Right lung (tissue), 5 donors: ENCODE results near the gene NIM1K. TPM values are rescaled to one million over a fixed set of nuclear protein-coding genes. Genes with fewer than 3 reads are reported as not detected.
"Not testable (repeated sequence)": the region's sequence is repeated elsewhere in the genome, so short reads cannot be mapped to it uniquely, and the experiment has no call there.

Experiments
- DNase-seq, 2 donors: peaks; one replicate each; pipeline ENCODE4 v3.0.0-alpha.2; 2013
- polyA plus RNA-seq, 5 donors: library from polyadenylated mRNA; unstranded; fragments of 120-200 nt; gene quantifications; one replicate each; pipeline versions ENCODE4 v1.2.1 to v1.2.3, GENCODE V29; 2013; ENCODE audit warnings: inconsistent platforms in 1 of 5, low replicate concordance in 1 of 5; ENCODE audit not compliant: insufficient read length in 5 of 5, insufficient read depth in 1 of 5

The NIM1K gene
- polyA plus RNA-seq, 5 donors, result 0.31 to 0.96 (median 0.44) TPM

DNA sequence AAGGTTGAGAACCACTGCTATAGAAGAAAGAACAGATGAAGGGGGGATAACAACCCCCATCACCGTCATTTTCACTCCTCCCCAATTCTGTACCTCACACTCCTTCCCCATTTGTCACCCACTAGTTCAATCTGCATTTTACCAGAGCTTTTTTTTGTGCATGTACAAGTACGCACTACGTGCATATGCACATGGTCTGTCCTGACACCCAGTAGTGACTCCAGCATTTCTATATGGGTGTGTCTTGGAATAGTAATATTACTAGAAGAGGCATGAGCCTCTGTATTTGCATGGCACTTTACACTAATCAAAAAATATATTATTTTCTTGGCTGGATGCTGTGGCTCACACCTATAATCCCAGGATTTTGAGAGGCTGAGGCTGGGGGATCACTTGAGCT lies 38.7 kb downstream of the NIM1K start:
- no peak for DNase-seq

DNA sequence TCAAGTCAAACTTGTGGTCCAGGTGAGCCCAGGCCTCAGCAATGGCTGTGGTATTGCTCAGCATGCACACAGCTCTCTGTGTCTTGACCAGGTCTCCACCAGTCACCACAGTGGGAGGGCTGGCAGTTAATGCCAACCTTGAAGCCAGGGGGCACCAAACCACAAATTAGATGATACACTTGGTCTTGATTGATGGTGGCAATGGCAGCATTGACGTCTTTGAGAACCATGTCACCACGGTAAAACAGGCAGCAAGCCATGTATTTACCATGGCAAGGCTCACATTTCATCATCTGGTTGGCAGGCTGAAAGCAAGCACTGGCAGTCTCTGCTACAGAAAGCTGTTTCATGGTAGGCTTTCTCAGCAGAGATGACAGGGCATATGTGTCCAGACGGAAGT lies 40.0 kb downstream of the NIM1K start:
- DNase-seq, result no peak

DNA sequence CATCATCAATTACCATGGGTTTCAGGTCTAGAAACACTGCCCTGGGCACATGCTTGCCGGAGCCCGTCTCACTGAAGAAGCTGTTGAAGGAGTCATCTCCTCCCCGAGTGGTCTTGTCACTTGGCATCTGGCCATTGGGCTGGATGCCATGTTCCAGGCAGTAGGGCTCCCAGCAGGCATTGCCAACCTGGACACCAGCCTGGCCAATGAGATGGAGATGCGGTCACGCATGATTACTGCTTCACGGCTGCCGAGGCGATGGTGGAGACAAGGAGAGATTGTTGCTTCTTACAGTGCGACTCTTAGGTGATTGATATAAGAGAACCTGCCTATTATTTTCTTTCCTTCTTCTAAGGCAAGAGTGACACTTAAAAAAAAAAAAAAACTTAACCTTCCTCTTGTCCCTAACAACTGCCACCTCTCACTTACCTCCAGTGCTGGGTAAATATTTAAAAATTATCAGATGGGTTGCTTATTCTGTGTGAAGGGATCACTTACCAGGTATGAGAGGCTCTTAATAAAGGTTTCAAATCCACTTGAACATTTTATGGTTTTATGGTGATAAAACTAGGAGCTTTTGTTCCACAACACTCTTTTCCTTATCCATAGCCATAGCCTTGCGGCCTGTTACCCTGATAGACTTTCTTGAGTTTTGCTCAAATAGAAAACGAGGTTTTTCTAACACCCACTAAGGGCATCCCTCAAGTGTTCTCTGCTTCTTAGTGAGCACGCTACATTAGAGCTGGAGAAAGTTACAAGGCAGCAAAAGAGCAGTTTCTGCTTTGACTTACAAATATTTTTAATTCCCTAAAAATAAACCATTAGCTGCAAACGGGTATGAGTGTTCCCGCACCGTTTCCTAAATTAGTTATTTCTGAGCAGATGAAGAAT lies 41.2 kb downstream of the NIM1K start:
- DNase-seq, result no peak

DNA sequence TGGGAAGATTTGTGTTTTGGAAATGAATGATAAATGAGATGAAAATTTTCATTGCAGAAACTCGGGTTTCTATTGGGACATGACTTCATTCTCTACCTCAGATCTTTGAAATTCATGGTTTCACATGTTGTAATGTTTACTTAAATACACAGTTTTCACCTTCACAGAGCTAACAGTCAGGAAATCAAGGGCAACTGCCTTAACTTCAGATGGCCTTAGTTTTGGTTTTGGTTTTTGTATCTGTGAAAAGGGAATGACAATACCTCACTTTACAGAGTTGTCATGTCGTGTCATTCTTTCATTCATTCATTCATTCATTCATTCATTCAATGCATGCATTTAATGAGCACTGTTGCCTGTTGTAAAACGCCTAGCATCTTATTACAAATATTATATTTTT lies 41.9 kb downstream of the NIM1K start:
- no peak for DNase-seq

DNA sequence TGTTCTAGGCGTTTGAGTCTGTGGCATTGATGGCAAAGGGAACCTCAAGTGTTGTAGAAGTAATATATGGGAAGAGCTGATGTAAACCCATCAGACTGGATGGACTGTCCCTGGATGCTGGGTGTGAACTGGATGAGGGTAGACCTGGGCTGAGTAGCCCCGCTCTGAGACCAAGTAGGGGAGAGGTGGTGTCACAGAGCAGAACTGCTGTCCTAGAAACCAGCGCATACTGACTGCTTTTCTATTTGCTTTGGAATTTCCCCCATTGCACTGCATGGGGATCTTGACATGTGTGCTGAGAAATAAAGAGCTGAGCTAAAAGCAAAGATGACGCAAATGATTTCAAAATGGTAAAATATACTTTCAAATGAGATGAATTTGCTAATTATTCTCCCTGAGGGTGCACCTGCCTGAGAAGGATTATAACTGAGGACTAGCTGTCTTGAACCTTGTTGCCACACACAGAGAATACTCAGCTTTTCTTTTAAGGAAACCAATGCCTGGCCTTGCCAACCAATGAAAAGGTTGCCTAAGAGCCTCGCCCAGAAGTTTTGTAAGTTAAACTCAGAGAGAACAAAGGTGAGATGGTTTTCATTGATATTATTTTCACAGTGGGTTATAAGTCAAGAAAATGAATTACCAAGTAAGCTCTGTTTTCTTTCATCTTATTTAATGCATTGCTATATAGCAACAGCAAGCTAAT lies 44.8 kb downstream of the NIM1K start:
- DNase-seq, result no peak

DNA sequence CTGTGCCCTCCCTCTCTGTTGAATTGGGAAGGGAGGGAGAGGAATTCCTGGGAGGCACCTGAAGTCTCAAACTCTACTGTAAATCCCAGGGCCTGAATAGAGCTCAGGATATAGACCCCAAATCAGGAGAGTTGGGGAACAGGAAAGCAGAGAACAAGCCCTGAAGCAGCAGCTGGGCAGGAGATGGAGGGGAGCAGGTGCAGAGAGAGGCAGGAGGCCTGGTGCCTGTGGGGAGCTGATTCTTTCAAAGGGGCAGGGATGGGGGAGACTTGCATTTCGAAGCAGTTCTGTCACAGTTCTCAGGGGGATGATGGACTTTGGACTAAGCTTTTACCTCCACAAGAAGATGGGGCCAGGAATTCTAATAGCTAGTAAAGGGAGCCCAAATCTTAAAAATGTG lies 50.2 kb downstream of the NIM1K start:
- DNase-seq, result no peak

DNA sequence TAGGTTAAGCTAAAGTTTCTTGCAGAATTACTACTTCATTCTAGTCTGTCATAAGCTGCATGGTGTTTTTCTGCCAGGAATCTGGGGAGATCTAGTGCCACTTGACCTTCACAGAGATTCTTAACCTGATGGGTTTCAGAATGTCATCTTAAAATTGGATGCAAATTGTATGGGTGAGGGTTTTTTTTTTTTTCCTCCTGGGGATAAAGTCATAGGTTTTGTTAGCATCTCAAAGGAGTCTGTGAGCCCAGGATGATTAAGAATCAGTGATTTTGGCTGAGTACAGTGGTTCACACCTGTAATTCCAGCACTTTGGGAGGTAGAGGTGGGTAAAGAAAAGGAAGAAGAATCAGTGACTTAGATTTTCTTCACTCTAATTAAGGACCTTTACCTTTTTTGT lies 51.2 kb downstream of the NIM1K start:
- DNase-seq, result no peak

DNA sequence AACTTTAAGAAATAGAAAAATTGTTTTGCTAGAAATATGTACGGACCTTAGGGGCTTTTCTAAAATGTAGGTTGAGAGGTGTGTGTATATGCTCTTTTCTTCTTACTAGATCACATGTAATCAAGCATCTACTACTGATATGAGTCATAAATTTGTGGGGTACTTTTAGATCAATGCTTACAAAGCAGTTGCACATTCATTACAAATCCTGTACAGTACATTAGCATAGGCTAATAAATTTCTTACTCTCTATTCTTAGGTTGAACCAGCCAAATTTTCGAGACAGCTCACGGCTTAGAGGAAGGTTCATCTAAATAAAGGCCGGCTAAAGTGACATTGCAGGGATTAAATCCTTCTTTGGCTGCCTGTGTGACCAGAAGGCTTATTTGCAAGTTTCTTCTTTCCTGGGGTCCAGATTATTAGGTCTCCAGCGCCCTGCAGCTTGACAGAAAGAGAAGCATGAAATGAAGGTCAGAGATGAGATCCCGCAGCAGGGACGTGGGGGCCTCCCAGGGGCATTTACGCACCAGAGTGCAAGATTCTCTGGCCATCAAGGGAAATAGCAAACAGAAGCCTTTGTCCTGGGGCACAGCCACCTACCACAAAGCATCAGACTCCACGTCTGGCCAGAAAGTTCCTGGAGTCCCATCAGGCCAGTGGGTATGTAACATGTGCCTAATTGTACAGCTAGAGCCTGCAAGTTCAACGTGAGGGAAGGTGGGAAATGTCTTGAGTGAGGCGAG lies 53.0 kb downstream of the NIM1K start:
- DNase-seq, result no peak

DNA sequence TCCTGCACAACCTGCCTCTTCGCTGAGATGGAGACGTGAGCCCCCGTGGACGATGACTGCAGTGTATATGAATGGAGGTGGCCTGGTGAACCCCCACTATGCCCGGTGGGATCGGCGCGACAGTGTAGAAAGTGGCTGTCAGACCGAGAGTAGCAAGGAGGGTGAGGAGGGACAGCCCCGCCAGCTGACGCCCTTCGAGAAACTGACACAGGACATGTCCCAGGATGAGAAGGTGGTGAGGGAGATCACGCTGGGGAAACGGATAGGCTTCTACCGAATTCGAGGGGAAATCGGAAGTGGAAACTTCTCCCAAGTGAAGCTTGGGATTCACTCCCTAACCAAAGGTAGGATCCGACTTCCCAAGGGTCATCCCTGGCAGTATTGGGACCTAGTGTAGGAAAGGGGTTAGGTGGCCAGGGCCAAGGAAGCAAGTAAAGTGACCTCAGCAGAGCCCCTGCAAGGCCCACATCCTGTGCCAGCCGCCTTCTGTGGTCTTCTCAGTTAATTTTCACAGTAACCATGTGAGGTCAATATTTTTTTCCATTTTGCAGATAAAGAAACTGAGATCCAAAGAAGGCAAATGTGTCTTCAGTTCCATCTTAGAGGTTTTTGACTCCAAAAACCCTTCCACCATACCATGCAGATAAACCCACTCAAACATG lies 53.8 kb downstream of the NIM1K start:
- DNase-seq, result no peak

DNA sequence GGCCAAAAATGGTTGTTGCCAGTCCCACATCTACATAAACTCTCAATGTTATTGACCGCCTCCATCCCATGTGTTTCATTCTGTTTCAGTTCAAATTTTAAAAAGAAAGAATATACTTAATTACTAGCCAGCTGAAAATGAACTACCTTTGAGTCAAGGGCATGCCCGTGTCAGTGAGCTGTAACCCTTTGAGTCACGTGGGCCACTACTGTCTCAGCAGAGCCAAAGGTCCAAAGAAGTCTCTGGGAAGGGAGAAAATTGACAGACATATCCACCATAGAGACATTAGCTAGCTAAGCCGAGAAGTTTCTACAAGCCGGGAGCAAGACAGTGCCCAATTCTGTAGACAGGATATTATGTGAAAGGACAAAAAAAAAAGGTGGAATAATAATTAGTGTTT lies 59.7 kb downstream of the NIM1K start:
- DNase-seq, result no peak

DNA sequence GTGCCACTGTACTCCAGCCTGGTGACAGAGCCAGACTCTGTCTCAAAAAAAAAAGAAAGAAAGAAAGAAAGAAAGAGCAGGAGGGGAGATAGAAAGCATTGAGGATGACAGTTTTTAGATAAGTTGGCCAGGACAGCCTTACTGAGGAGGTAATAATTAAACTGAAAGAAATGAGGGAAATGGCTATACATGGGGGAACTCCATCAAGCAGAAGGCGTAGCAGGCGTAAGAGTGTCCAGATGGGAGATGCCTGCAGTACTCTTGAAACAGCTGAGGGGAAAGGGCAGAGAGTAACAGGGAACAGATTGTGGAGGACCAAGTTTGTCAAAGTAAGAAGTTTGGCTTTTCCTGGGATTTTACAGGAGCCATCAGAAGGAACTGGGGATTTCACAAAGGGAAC lies 63.7 kb downstream of the NIM1K start:
- no peak for DNase-seq

DNA sequence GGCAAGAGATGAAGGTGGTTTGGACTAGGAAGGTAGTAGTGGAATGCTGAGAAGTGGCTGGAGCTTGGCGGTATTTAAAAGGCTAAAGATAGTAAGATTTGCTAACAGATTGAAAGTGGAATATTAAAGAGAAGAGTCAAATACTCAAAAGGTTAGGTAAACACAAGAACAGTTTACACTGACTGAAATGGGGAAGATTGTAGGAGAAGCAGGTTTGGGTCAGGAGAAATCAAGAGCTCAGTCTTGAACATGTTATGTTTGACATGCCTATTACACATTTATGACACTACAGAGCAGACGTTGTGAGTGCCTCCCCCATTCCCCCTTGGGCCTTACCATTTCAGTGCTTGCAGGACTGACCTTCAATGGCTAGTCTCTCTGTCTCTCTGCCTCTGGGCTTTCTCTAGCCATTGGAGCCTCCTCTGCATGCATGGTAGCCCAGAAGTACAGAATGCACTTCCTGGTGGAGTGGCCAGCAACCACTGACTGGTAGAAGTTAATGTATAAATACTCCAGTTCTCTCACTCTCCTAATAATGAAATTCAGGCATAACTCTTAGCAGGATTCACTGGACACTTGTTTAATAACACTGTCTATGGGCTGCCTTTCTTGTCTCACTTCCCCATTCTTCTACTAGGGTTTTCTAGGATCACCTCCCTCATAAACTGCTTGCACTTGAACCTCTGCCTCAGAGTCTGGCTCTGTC lies 64.4 kb downstream of the NIM1K start:
- DNase-seq, result no peak

DNA sequence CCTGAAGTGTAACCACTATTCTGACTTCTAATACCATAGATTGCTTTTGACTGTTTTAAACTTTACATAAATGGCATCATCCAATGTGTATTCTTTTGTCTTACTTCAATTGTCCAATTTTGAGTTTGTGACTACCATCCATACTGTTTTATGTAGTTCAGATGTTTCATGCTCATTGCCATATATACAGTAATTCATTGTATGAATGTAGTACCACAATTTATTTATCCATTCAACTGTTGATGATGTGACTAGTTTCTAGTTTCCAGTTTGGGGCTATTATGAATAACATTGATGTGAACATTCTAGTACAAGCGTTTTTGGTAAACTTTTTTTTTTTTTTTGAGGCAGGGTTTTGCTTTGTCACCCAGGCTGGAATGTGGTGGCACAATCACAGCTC lies 66.1 kb downstream of the NIM1K start:
- no peak for DNase-seq

DNA sequence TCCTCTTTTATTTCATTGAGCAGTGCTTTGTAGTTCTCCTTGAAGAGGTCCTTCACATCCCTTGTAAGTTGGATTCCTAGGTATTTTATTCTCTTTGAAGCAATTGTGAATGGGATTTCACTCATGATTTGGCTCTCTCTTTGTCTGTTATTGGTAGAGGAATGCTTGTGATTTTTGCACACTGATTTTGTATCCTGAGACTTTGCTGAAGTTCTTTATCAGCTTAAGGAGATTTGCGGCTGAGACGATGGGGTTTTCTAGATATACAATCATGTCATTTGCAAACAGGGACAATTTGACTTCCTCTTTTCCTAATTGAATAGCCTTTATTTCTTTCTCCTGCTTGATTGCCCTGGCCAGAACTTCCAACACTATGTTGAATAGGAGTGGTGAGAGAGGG lies 70.2 kb downstream of the NIM1K start:
- not testable (repeated sequence) for DNase-seq

DNA sequence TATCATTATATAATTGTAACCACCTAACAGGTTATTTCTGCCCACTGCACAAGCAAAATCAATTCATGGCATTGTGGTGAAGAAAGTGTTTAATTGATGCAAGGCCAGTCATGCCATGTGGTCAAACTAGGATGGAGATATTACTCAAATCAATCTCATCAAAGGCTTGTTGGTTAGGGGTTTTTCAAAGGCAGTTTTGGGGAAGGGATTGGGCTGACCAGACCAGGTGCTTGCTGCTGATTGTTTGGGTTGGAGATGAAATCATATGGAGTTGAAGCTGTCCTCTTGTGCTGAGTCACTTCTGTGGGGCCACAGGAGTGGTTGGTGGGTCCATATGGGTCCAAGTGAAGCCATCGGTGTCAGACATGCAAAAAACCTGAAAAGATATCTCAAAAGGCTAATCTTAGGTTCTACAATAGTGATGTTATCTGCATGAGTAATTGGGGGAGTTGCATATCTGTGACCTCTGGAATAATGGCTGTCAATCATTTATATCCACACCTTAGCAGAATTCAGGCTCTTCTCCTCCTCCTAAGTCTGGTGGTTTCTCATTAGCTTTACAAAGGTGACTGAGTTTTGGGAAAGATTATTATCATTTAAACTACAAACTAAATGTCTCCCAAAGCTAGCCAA lies 76.3 kb downstream of the NIM1K start:
- no peak for DNase-seq

DNA sequence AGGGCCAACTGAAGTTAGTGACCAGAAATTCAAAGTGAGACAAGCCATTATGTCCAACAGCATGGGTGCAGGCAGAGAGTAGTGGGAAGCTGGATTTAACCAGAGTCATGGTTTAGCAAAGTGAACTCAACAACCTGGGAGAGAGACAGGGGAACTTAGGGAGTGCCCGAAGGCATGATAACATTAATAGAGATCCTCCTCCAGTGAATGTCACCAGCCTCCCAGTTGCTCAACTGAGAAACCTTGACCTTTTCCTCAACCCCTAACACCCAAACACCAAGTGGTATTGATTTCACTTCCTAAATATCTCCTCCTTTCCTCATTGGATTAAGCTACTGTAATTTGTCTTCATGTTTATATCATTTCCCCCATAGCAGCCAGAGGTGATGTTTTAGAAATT lies 78.6 kb downstream of the NIM1K start:
- no peak for DNase-seq

DNA sequence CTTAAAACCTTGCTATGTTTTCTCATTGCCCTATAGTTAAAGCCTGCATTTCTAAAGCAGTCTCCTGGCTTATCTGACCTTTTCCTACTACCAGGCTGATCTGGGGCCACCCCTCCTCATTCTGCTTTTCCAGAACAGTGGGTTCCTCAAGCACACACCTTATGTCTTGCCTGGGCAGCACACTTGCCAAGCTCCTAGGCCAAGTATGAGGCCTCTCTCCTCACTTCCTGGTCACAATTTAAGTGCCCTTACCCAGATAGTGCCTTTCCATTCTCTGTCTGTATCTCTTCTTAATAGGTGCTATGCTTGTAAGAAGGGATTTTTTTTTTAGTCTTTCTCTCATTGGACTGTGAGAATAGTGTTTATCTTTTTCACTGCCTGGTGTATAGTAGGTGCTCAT lies 81.5 kb downstream of the NIM1K start:
- no peak for DNase-seq

DNA sequence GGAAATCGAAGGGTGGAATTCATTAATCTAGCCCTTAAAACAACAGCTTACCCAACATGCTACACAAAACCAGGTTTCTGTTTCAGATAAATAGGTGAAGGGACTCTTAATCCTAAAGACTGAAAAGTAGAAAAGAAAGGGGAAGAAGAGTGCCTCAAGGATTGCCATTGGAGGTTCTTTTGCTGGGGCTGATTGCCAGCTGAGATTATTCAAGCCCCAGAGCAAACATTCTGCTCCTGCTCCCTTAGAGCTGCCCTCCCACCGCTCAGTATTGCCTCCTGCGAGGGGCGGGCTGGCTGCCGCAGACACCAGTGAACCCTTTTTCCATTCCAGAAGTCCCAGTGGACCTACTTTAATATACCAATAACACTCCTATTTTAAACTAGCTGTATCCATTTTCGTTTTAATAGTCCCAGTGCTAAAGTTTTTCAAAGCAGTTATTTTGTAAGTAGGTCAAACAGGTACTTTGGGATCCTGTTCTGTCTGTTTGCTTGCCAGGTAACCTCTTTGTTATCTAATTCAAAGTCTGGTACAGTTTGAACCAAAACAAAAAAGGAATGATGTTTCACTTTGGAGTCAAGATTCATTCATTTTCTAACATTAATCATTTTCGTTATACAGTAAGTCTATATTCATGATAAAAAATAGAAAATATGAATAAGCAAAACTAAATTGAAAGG lies 82.5 kb downstream of the NIM1K start:
- peak; percentile 10 to 11 for DNase-seq

DNA sequence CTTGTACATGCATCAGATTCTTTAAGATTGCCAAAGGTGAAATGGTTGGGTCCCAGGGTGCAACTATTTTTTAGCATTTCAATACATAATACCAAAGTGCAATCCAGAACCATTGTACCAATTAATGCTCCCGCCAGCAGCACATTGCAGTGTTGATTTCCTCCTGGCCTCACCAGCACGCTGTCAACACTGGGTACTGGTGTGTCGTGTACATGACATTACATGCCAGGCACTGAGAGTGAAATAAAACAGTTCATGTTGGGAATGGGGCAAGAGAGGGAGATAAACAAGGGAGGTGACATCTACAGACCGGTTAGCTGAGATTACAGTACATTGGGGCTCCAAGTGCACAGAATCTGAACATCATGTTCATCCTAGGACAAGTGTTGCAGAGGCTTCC lies 83.4 kb downstream of the NIM1K start:
- DNase-seq, result no peak

DNA sequence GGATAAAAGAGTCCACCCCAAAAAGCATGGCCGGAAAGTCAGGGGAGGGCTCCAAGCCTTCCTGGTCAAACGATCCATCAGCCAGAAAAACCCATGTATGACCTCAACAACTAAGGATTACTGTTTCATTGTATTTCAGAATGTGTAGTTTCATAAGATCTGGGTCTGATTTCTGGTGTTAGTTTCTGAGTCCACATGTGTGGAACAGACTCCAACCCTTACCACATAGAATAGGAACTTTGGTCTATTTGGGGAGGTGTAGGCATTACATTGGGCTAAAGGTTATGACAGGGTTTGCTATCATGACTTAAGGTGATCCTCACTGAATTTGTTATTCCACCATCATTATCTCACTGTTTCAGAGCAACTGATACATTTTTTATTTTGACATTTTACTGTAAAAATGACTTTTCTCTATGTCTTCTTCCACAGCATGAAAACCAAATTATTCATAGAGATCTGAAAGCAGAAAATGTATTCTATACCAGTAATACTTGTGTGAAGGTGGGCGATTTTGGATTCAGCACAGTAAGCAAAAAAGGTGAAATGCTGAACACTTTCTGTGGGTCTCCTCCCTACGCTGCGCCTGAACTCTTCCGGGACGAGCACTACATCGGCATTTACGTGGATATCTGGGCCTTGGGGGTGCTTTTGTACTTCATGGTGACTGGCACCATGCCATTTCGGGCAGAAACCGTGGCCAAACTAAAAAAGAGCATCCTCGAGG lies 87.7 kb downstream of the NIM1K start:
- no peak for DNase-seq
